Activated naive CD8-positive, alpha-beta T cell (primary cell): ENCODE data around the gene MAST4.

ENCODE experiments used
- H3K27ac Mint-ChIP-seq: one replicate; pipeline ENCODE4 v1.8.0; 2021; ENCODE audit warnings: mixed read lengths
- H3K27me3 Mint-ChIP-seq: one replicate; pipeline ENCODE4 v1.8.0; 2021; ENCODE audit warnings: mixed read lengths
- H3K36me3 Mint-ChIP-seq: one replicate; pipeline ENCODE4 v1.8.0; 2021; ENCODE audit warnings: mixed read lengths
- H3K4me1 Mint-ChIP-seq: one replicate; pipeline ENCODE4 v1.8.0; 2021; ENCODE audit warnings: low read depth, mixed read lengths
- H3K4me3 Mint-ChIP-seq: one replicate; pipeline ENCODE4 v1.8.0; 2021; ENCODE audit warnings: mild to moderate bottlenecking, mixed read lengths
- H3K9me3 Mint-ChIP-seq: one replicate; pipeline ENCODE4 v1.8.0; 2021; ENCODE audit warnings: low read depth, mixed read lengths

The MAST4 gene

GRCh38 chr5:66720780-66721179 lies 124.6 kb downstream of the MAST4 start:
- H3K9me3 Mint-ChIP-seq: no peaks in the 10 kb centered on the region
- peaks cover 5% of the 10 kb centered on the region for H3K27me3 Mint-ChIP-seq
- H3K36me3 Mint-ChIP-seq: no peaks in the 10 kb centered on the region
- no peak overlapping the region for H3K4me3 Mint-ChIP-seq
- H3K27ac Mint-ChIP-seq: no peak overlapping the region
- no peaks in the 10 kb centered on the region for H3K4me1 Mint-ChIP-seq

- Mint-ChIP-seq H3K4me1 (no peaks in the 10 kb centered on the region), H3K4me3 (no peak overlapping the region), H3K27ac (no peak overlapping the region), H3K27me3 (peaks cover 5% of the 10 kb centered on the region), H3K9me3 (no peaks in the 10 kb centered on the region), H3K36me3 (no peaks in the 10 kb centered on the region)
Observed at GRCh38 chr5:66722686-66723085, 126.5 kb downstream of the MAST4 start.

- H3K4me3 Mint-ChIP-seq: no peak overlapping the region
- no peaks in the 10 kb centered on the region for H3K4me1 Mint-ChIP-seq
- no peak overlapping the region for H3K27ac Mint-ChIP-seq
- H3K36me3 Mint-ChIP-seq: no peaks in the 10 kb centered on the region
- no peaks in the 10 kb centered on the region for H3K9me3 Mint-ChIP-seq
- peaks cover 5% of the 10 kb centered on the region for H3K27me3 Mint-ChIP-seq
Observed at GRCh38 chr5:66724349-66725139, 128.4 kb downstream of the MAST4 start.

GRCh38 chr5:66727630-66728029 lies 131.4 kb downstream of the MAST4 start:
- Mint-ChIP-seq H3K27me3 (no peaks in the 10 kb centered on the region), H3K9me3 (no peaks in the 10 kb centered on the region), H3K4me1 (no peaks in the 10 kb centered on the region), H3K27ac (no peak overlapping the region), H3K4me3 (no peak overlapping the region), H3K36me3 (no peaks in the 10 kb centered on the region)

- Mint-ChIP-seq H3K36me3 (no peaks in the 10 kb centered on the region), H3K9me3 (no peaks in the 10 kb centered on the region), H3K4me3 (no peak overlapping the region), H3K4me1 (no peaks in the 10 kb centered on the region), H3K27ac (no peak overlapping the region), H3K27me3 (no peaks in the 10 kb centered on the region)
Observed at GRCh38 chr5:66728049-66728448, 131.9 kb downstream of the MAST4 start.

- no peaks in the 10 kb centered on the region for H3K9me3 Mint-ChIP-seq
- H3K4me3 Mint-ChIP-seq: no peak overlapping the region
- no peak overlapping the region for H3K27ac Mint-ChIP-seq
- no peaks in the 10 kb centered on the region for H3K4me1 Mint-ChIP-seq
- H3K36me3 Mint-ChIP-seq: no peaks in the 10 kb centered on the region
- H3K27me3 Mint-ChIP-seq: no peaks in the 10 kb centered on the region
Observed at GRCh38 chr5:66737096-66737495, 140.9 kb downstream of the MAST4 start.

- H3K9me3 Mint-ChIP-seq: no peaks in the 10 kb centered on the region
- H3K27ac Mint-ChIP-seq: no peak overlapping the region
- no peaks in the 10 kb centered on the region for H3K4me1 Mint-ChIP-seq
- no peaks in the 10 kb centered on the region for H3K27me3 Mint-ChIP-seq
- no peaks in the 10 kb centered on the region for H3K36me3 Mint-ChIP-seq
- H3K4me3 Mint-ChIP-seq: no peak overlapping the region
Observed at GRCh38 chr5:66738136-66738535, 141.9 kb downstream of the MAST4 start.

GRCh38 chr5:66739021-66739420 lies 142.8 kb downstream of the MAST4 start:
- H3K27me3 Mint-ChIP-seq: no peaks in the 10 kb centered on the region
- no peak overlapping the region for H3K27ac Mint-ChIP-seq
- no peak overlapping the region for H3K4me3 Mint-ChIP-seq
- no peaks in the 10 kb centered on the region for H3K36me3 Mint-ChIP-seq
- H3K4me1 Mint-ChIP-seq: no peaks in the 10 kb centered on the region
- no peaks in the 10 kb centered on the region for H3K9me3 Mint-ChIP-seq

GRCh38 chr5:66739951-66740350 lies 143.8 kb downstream of the MAST4 start:
- no peaks in the 10 kb centered on the region for H3K36me3 Mint-ChIP-seq
- H3K4me1 Mint-ChIP-seq: no peaks in the 10 kb centered on the region
- H3K27ac Mint-ChIP-seq: no peak overlapping the region
- H3K9me3 Mint-ChIP-seq: no peaks in the 10 kb centered on the region
- no peak overlapping the region for H3K4me3 Mint-ChIP-seq
- H3K27me3 Mint-ChIP-seq: no peaks in the 10 kb centered on the region

- H3K4me1 Mint-ChIP-seq: no peaks in the 10 kb centered on the region
- H3K9me3 Mint-ChIP-seq: no peaks in the 10 kb centered on the region
- no peak overlapping the region for H3K27ac Mint-ChIP-seq
- H3K36me3 Mint-ChIP-seq: no peaks in the 10 kb centered on the region
- peaks cover 4% of the 10 kb centered on the region for H3K27me3 Mint-ChIP-seq
- H3K4me3 Mint-ChIP-seq: no peak overlapping the region
Observed at GRCh38 chr5:66741394-66741793, 145.2 kb downstream of the MAST4 start.

GRCh38 chr5:66742083-66742895 lies 146.1 kb downstream of the MAST4 start:
- Mint-ChIP-seq H3K27ac (no peak overlapping the region), H3K36me3 (no peaks in the 10 kb centered on the region), H3K27me3 (peaks cover 5% of the 10 kb centered on the region), H3K4me3 (no peak overlapping the region), H3K4me1 (no peaks in the 10 kb centered on the region), H3K9me3 (no peaks in the 10 kb centered on the region)

GRCh38 chr5:66742896-66743247 lies 146.7 kb downstream of the MAST4 start:
- H3K27ac Mint-ChIP-seq: no peak overlapping the region
- H3K4me3 Mint-ChIP-seq: no peak overlapping the region
- H3K36me3 Mint-ChIP-seq: no peaks in the 10 kb centered on the region
- peaks cover 6% of the 10 kb centered on the region for H3K27me3 Mint-ChIP-seq
- no peaks in the 10 kb centered on the region for H3K4me1 Mint-ChIP-seq
- H3K9me3 Mint-ChIP-seq: no peaks in the 10 kb centered on the region

GRCh38 chr5:66743344-66743743 lies 147.2 kb downstream of the MAST4 start:
- Mint-ChIP-seq H3K27me3 (peaks cover 6% of the 10 kb centered on the region), H3K9me3 (no peaks in the 10 kb centered on the region), H3K4me3 (no peak overlapping the region), H3K27ac (no peak overlapping the region), H3K36me3 (no peaks in the 10 kb centered on the region), H3K4me1 (no peaks in the 10 kb centered on the region)

GRCh38 chr5:66744040-66744439 lies 147.8 kb downstream of the MAST4 start:
- Mint-ChIP-seq H3K9me3 (no peaks in the 10 kb centered on the region), H3K4me1 (no peaks in the 10 kb centered on the region), H3K27ac (no peak overlapping the region), H3K27me3 (peaks cover 9% of the 10 kb centered on the region), H3K4me3 (no peak overlapping the region), H3K36me3 (no peaks in the 10 kb centered on the region)

GRCh38 chr5:66745297-66745696 lies 149.1 kb downstream of the MAST4 start:
- no peak overlapping the region for H3K4me3 Mint-ChIP-seq
- H3K27ac Mint-ChIP-seq: no peak overlapping the region
- no peaks in the 10 kb centered on the region for H3K4me1 Mint-ChIP-seq

More at GRCh38 chr5:66745297-66745696, 149.1 kb downstream of the MAST4 start:
- Mint-ChIP-seq H3K9me3 (no peaks in the 10 kb centered on the region), H3K36me3 (no peaks in the 10 kb centered on the region), H3K27me3 (peaks cover 11% of the 10 kb centered on the region)
